H9 (cell line): ENCODE results near the gene FADS2. TPM values are rescaled to one million over a fixed set of nuclear protein-coding genes. Genes with fewer than 3 reads are reported as not detected.

Experiments
- DNase-seq: peaks from one replicate; pipeline ENCODE4 v3.0.0-alpha.2; 2017
- H2AFZ ChIP-seq: one replicate; pipeline ENCODE4 v1.6.1; 2013; ENCODE audit warnings: mild to moderate bottlenecking, low read length, control low read depth, moderate library complexity
- H2AK5ac ChIP-seq: 2 replicates; pipeline ENCODE4 v1.6.1; 2013; ENCODE audit warnings: low read length, control low read depth, mixed read lengths; ENCODE audit not compliant: insufficient read length
- H2BK120ac ChIP-seq: one replicate; pipeline ENCODE4 v1.6.1; 2013; ENCODE audit warnings: low read depth, mild to moderate bottlenecking, low read length, control low read depth, inconsistent platforms; ENCODE audit not compliant: poor library complexity, severe bottlenecking
- H2BK12ac ChIP-seq: 2 replicates; pipeline ENCODE4 v1.6.1; 2013; ENCODE audit warnings: low read length, control low read depth, mixed read lengths, low read depth; ENCODE audit not compliant: insufficient read length
- H2BK15ac ChIP-seq: 2 replicates; pipeline ENCODE4 v1.6.1; 2013; ENCODE audit warnings: low read depth, low read length, control low read depth
- H2BK20ac ChIP-seq: one replicate; pipeline ENCODE4 v1.6.1; 2013; ENCODE audit warnings: low read depth, mild to moderate bottlenecking, low read length, control low read depth, inconsistent platforms; ENCODE audit not compliant: poor library complexity, severe bottlenecking
- H2BK5ac ChIP-seq: 2 replicates; pipeline ENCODE4 v1.6.1; 2013; ENCODE audit warnings: low read length, control low read depth, mixed read lengths; ENCODE audit not compliant: insufficient read length
- H3K14ac ChIP-seq: 2 replicates; pipeline ENCODE4 v1.6.1; 2013; ENCODE audit warnings: low read length, control low read depth; ENCODE audit not compliant: insufficient read depth
- H3K18ac ChIP-seq: 2 replicates; pipeline ENCODE4 v1.6.1; 2013; ENCODE audit warnings: low read depth, mild to moderate bottlenecking, mixed read lengths, low read length, control low read depth; ENCODE audit not compliant: insufficient read length
- H3K23ac ChIP-seq: 2 replicates; pipeline ENCODE4 v1.6.1; 2013; ENCODE audit warnings: low read length, control low read depth, mixed read lengths, low read depth; ENCODE audit not compliant: insufficient read length
- H3K23me2 ChIP-seq: 2 replicates; pipeline ENCODE4 v1.6.1; 2013; ENCODE audit warnings: low read depth, mild to moderate bottlenecking, mixed read lengths, low read length, control low read depth; ENCODE audit not compliant: insufficient read length, poor library complexity, severe bottlenecking
- H3K27ac ChIP-seq: 2 replicates; pipeline ENCODE4 v1.5.1; 2013; ENCODE audit warnings: low read length, control low read depth, mixed read lengths, low read depth; ENCODE audit not compliant: insufficient read length
- H3K27me3 ChIP-seq: 2 replicates; pipeline ENCODE4 v1.6.1; 2013; ENCODE audit warnings: low read length, control low read depth, inconsistent platforms; ENCODE audit not compliant: insufficient read depth
- H3K4ac ChIP-seq: 2 replicates; pipeline ENCODE4 v1.6.1; 2013; ENCODE audit warnings: low read depth, mild to moderate bottlenecking, control low read depth, inconsistent platforms, low read length, moderate library complexity
- H3K4me1 ChIP-seq: 2 replicates; pipeline ENCODE4 v1.6.1; 2013; ENCODE audit warnings: low read length, control low read depth, inconsistent platforms; ENCODE audit not compliant: insufficient read depth
- H3K4me2 ChIP-seq: 2 replicates; pipeline ENCODE4 v1.6.1; 2013; ENCODE audit warnings: low read length, control low read depth, mixed read lengths; ENCODE audit not compliant: insufficient read length, insufficient read depth
- H3K56ac ChIP-seq: 2 replicates; pipeline ENCODE4 v1.6.1; 2013; ENCODE audit warnings: low read depth, mild to moderate bottlenecking, mixed read lengths, low read length, control low read depth; ENCODE audit not compliant: insufficient read length
- H3K79me1 ChIP-seq: 2 replicates; pipeline ENCODE4 v1.6.1; 2013; ENCODE audit warnings: low read depth, mild to moderate bottlenecking, moderate library complexity, low read length, control low read depth, inconsistent platforms; ENCODE audit not compliant: insufficient read depth, poor library complexity, severe bottlenecking
- H3K79me2 ChIP-seq: 2 replicates; pipeline ENCODE4 v1.6.1; 2013; ENCODE audit warnings: low read length, control low read depth, inconsistent platforms; ENCODE audit not compliant: insufficient read depth
- H3K9ac ChIP-seq: 2 replicates; pipeline ENCODE4 v1.6.1; 2013; ENCODE audit warnings: low read length, control low read depth, mixed read lengths; ENCODE audit not compliant: insufficient read length; ENCODE audit errors: extremely low read depth
- H3K9me3 ChIP-seq: one replicate; pipeline ENCODE4 v1.6.1; 2013; ENCODE audit warnings: low read depth, low read length, inconsistent platforms; ENCODE audit not compliant: control insufficient read depth
- H3T11ph ChIP-seq: one replicate; pipeline ENCODE4 v1.6.1; 2013; ENCODE audit warnings: mild to moderate bottlenecking, low read length, control low read depth, inconsistent platforms
- H4K20me1 ChIP-seq: one replicate; pipeline ENCODE4 v1.6.1; 2013; ENCODE audit not compliant: control insufficient read depth, insufficient read length, insufficient read depth
- H4K5ac ChIP-seq: 2 replicates; pipeline ENCODE4 v1.6.1; 2013; ENCODE audit warnings: low read depth, mild to moderate bottlenecking, mixed read lengths, low read length, control low read depth; ENCODE audit not compliant: insufficient read length
- H4K8ac ChIP-seq: replicated peaks from 2 replicates; pipeline ENCODE4 v1.6.1; 2013; ENCODE audit warnings: low read length, control low read depth, mixed read lengths, low read depth; ENCODE audit not compliant: insufficient read length
- H4K91ac ChIP-seq: 2 replicates; pipeline ENCODE4 v1.6.1; 2013; ENCODE audit warnings: low read depth, mild to moderate bottlenecking, moderate library complexity, mixed read lengths, low read length, control low read depth; ENCODE audit not compliant: insufficient read length
- H3K27ac Mint-ChIP-seq, 3 experiments: 2 replicates in 2 of 3; 3 replicates in 1 of 3; pipeline ENCODE4 v1.8.0; 2020 to 2021; ENCODE audit warnings: mixed read lengths in 3 of 3, mild to moderate bottlenecking in 1 of 3, moderate library complexity in 1 of 3
- H3K27me3 Mint-ChIP-seq: 2 replicates; pipeline ENCODE4 v1.8.0; 2021; ENCODE audit warnings: low read depth, mild to moderate bottlenecking, moderate library complexity, mixed read lengths
- H3K36me3 Mint-ChIP-seq, 3 experiments: 2 replicates in 2 of 3; 3 replicates in 1 of 3; pipeline ENCODE4 v1.8.0; 2020 to 2021; ENCODE audit warnings: low read depth in 3 of 3, mixed read lengths in 3 of 3; ENCODE audit not compliant: insufficient read depth in 1 of 3
- H3K4me1 Mint-ChIP-seq, 2 experiments: 2 replicates each; pipeline ENCODE4 v1.8.0; 2020; ENCODE audit warnings: mixed read lengths in 2 of 2
- H3K4me3 Mint-ChIP-seq, 2 experiments: 2 replicates in 1 of 2; 3 replicates in 1 of 2; pipeline ENCODE4 v1.8.0; 2020 to 2021; ENCODE audit warnings: mild to moderate bottlenecking in 2 of 2, mixed read lengths in 2 of 2, moderate library complexity in 1 of 2
- H3K9me3 Mint-ChIP-seq, 2 experiments: 2 replicates in 1 of 2; 3 replicates in 1 of 2; pipeline ENCODE4 v1.8.0; 2020; ENCODE audit warnings: mild to moderate bottlenecking in 2 of 2, mixed read lengths in 2 of 2, moderate library complexity in 1 of 2
- CTCF ChIP-seq: fragments of 200-600 bp; sonication (generic); conservative IDR thresholded peaks from 3 replicates; pipeline ENCODE4 v1.8.0; 2021; ENCODE audit warnings: antibody characterized with exemption, mild to moderate bottlenecking
- WGBS: extraction: QIAGEN DNeasy Blood & Tissue Kit; methylation state at CpG from one replicate; pipeline ENCODE4 v1.1.7; 2013; ENCODE audit warnings: missing lambda C conversion rate, low lambda C conversion rate, mixed read lengths; ENCODE audit not compliant: insufficient read length; ENCODE audit errors: extremely low coverage; 5-methylcytosine and 5-hydroxymethylcytosine counted together
- total RNA-seq: library from RNA; stranded (reverse); gene quantifications from 2 replicates; pipeline ENCODE4 v1.2.1, GENCODE V29; 2021

FADS2 gene
- total RNA-seq, 1 experiment from 2014 or later: 322 TPM

- peaks cover 66 to 87% (median 80%) of the 10 kb centered on the region in 3 experiments for H3K36me3 Mint-ChIP-seq
These were observed 23.2 kb downstream of the FADS2 start for GRCh38 chr11:61851113-61851899.

More at GRCh38 chr11:61851113-61851899, 23.2 kb downstream of the FADS2 start:
- TF ChIP-seq CTCF: no peak
- no peak overlapping the region for H3K27ac ChIP-seq
- no peak overlapping the region for H2AK5ac ChIP-seq
- H3K79me1 ChIP-seq: no peaks in the 10 kb centered on the region
- no peak for DNase-seq
- H4K91ac ChIP-seq: no peak overlapping the region
- H3K4ac ChIP-seq: no peak overlapping the region
- no peak overlapping the region for H3T11ph ChIP-seq
- H3K27me3 ChIP-seq: no peaks in the 10 kb centered on the region
- H2BK12ac ChIP-seq: no peak overlapping the region
- no peaks in the 10 kb centered on the region for H3K9me3 ChIP-seq
- no peaks in the 10 kb centered on the region; the same call in 1 of the 2 replicates for H3K79me2 ChIP-seq
- H3K4me3 Mint-ChIP-seq: no peak overlapping the region
- no peak overlapping the region for H2AFZ ChIP-seq
- H4K8ac ChIP-seq: no peak overlapping the region
- no peaks in the 10 kb centered on the region for H3K27me3 Mint-ChIP-seq
- H3K4me1 Mint-ChIP-seq: no peaks in the 10 kb centered on the region
- H3K23me2 ChIP-seq: no peaks in the 10 kb centered on the region
- no peak overlapping the region for H3K56ac ChIP-seq
- no peaks in the 10 kb centered on the region; a peak in 1 of 5 replicates for H3K9me3 Mint-ChIP-seq
- no peak overlapping the region for H3K18ac ChIP-seq
- no CpG with 5 or more reads among the region's 24 CpGs for WGBS
- no peak overlapping the region for H3K23ac ChIP-seq
- no peak overlapping the region for H3K27ac Mint-ChIP-seq
- H3K9ac ChIP-seq: no peak overlapping the region
- no peak overlapping the region for H2BK20ac ChIP-seq
- H3K14ac ChIP-seq: no peak overlapping the region
- no peak overlapping the region for H2BK15ac ChIP-seq
- no peak overlapping the region for H3K4me2 ChIP-seq
- H4K5ac ChIP-seq: no peak overlapping the region
- no peaks in the 10 kb centered on the region for H4K20me1 ChIP-seq
- H3K4me1 ChIP-seq: no peaks in the 10 kb centered on the region
- no peak overlapping the region for H2BK5ac ChIP-seq
- no peak overlapping the region for H2BK120ac ChIP-seq
